NCI-H526 (cell line): Measurements from ENCODE around the gene FCER1G.

Source experiments
- DNase-seq, 2 experiments: peaks; one replicate each; lab custom pipeline; 2025; lab: John Stamatoyannopoulos, UW

FCER1G gene

GRCh38 chr1:161188381-161188780 lies 26.7 kb upstream of the FCER1G start:
- no peak for DNase-seq

GRCh38 chr1:161189036-161189435 lies 26.1 kb upstream of the FCER1G start:
- DNase-seq = no peak

- DNase-seq = no peak
Measured at GRCh38 chr1:161190962-161191521, 24.1 kb upstream of the FCER1G start.

- no peak for DNase-seq
Measured at GRCh38 chr1:161191971-161192370, 23.1 kb upstream of the FCER1G start.

GRCh38 chr1:161192476-161193465 lies 22.3 kb upstream of the FCER1G start:
- peak; percentile 81 to 95 for DNase-seq

- DNase-seq = no peak
Measured at GRCh38 chr1:161193561-161194235, 21.4 kb upstream of the FCER1G start.

- no peak for DNase-seq
Measured at GRCh38 chr1:161195171-161195570, 19.9 kb upstream of the FCER1G start.

- DNase-seq = no peak
Measured at GRCh38 chr1:161196111-161196510, 19.0 kb upstream of the FCER1G start.

- DNase-seq = peak in 1 of 2 experiments; percentile 44
Measured at GRCh38 chr1:161196521-161197451, 18.3 kb upstream of the FCER1G start.

- DNase-seq = peak in 1 of 2 experiments; percentile 55
Measured at GRCh38 chr1:161197560-161198193, 17.4 kb upstream of the FCER1G start.

- DNase-seq = peak; percentile 84 to 96
Measured at GRCh38 chr1:161198194-161198896, 16.8 kb upstream of the FCER1G start.

GRCh38 chr1:161198897-161199431 lies 16.1 kb upstream of the FCER1G start, which contains the start of gene ADAMTS4:
Gene ADAMTS4, minus strand, starts transcription at chr1:161199054. Its CDS starts 427 bp downstream, at chr1:161198627.
- DNase-seq = peak; percentile 28 to 67

- peak; percentile 55 to 74 for DNase-seq
Measured at GRCh38 chr1:161199506-161200139, 15.5 kb upstream of the FCER1G start.

- DNase-seq = no peak
Measured at GRCh38 chr1:161200421-161200991, 14.6 kb upstream of the FCER1G start.

GRCh38 chr1:161200992-161201835 lies 13.9 kb upstream of the FCER1G start:
- DNase-seq = peak in 1 of 2 experiments; percentile 49

- DNase-seq = peak; percentile 100
Measured at GRCh38 chr1:161201836-161202712, 13.0 kb upstream of the FCER1G start, which contains the start of gene NDUFS2. Gene NDUFS2, plus strand, starts transcription at chr1:161202367. Its CDS starts 19 bp downstream, at chr1:161202386.
